ENCODE results near the gene TRIM44. TPM values are rescaled to one million over a fixed set of nuclear protein-coding genes. Genes with fewer than 3 reads are reported as not detected.

Gene TRIM44
- polyA plus RNA-seq, 1 experiment, result 62.0 TPM

- Histone ChIP-seq H3K36me3 (ENCODE audit: control insufficient read depth, insufficient read depth, low read length) (no peaks in the 10 kb centered on the region), H3K27me3 (ENCODE audit: control insufficient read depth, insufficient read depth, low read length) (no peaks in the 10 kb centered on the region), H3K4me3 (ENCODE audit: low read depth, low read length) (no peak overlapping the region)
- ChIA-PET CTCF (no interaction called here), POLR2A (no interaction called here)
- no peak for TF ChIP-seq CTCF (IDR thresholded peaks at IDR 0.05; ENCODE audit: insufficient read depth, low read depth, low read length)
- DNase-seq (ENCODE audit: low read depth), result no peak
Measured at GRCh38 chr11:35785287-35786167, 123.0 kb downstream of the TRIM44 start.

GRCh38 chr11:35786188-35786587 lies 123.6 kb downstream of the TRIM44 start:
- no peak for DNase-seq (ENCODE audit: low read depth)
- Histone ChIP-seq H3K27me3 (ENCODE audit: control insufficient read depth, insufficient read depth, low read length) (no peaks in the 10 kb centered on the region), H3K36me3 (ENCODE audit: control insufficient read depth, insufficient read depth, low read length) (no peaks in the 10 kb centered on the region), H3K4me3 (ENCODE audit: low read depth, low read length) (no peak overlapping the region)
- POLR2A ChIA-PET, result no interaction called here
- no peak for TF ChIP-seq CTCF (IDR thresholded peaks at IDR 0.05; ENCODE audit: insufficient read depth, low read depth, low read length)
- CTCF ChIA-PET, result no interaction called here

- POLR2A ChIA-PET, result no interaction called here
Measured at GRCh38 chr11:35787013-35787504, 124.5 kb downstream of the TRIM44 start.

GRCh38 chr11:35787626-35788025 lies 125.1 kb downstream of the TRIM44 start:
- no peak for DNase-seq (ENCODE audit: low read depth)
- ChIA-PET POLR2A (no interaction called here), CTCF (interaction anchor here (1.0 kb wide), 1 partner anchor 34 kb away, joined by 4 read pairs; no protein-coding TSS in a partner anchor)
- TF ChIP-seq CTCF (IDR thresholded peaks at IDR 0.05; ENCODE audit: insufficient read depth, low read depth, low read length), result no peak
- Histone ChIP-seq H3K27me3 (ENCODE audit: control insufficient read depth, insufficient read depth, low read length) (no peaks in the 10 kb centered on the region), H3K4me3 (ENCODE audit: low read depth, low read length) (no peak overlapping the region), H3K36me3 (ENCODE audit: control insufficient read depth, insufficient read depth, low read length) (no peaks in the 10 kb centered on the region)

More at GRCh38 chr11:35787013-35787504, 124.5 kb downstream of the TRIM44 start:
- no peak for TF ChIP-seq CTCF (IDR thresholded peaks at IDR 0.05; ENCODE audit: insufficient read depth, low read depth, low read length)
- CTCF ChIA-PET, result interaction anchor here (1.0 kb wide), 1 partner anchor 35 kb away, joined by 4 read pairs; no protein-coding TSS in a partner anchor
- Histone ChIP-seq H3K27me3 (ENCODE audit: control insufficient read depth, insufficient read depth, low read length) (no peaks in the 10 kb centered on the region), H3K36me3 (ENCODE audit: control insufficient read depth, insufficient read depth, low read length) (no peaks in the 10 kb centered on the region), H3K4me3 (ENCODE audit: low read depth, low read length) (no peak overlapping the region)
- no peak for DNase-seq (ENCODE audit: low read depth)

- no peak overlapping the region for H3K4me3 ChIP-seq (ENCODE audit: low read depth, low read length)
- no peaks in the 10 kb centered on the region for H3K27me3 ChIP-seq (ENCODE audit: control insufficient read depth, insufficient read depth, low read length)
- H3K36me3 ChIP-seq (ENCODE audit: control insufficient read depth, insufficient read depth, low read length), result no peaks in the 10 kb centered on the region
- ChIA-PET CTCF (interaction anchor here (1.0 to 1.8 kb wide), 4 partner anchors 8 to 48 kb away, joined by 3 to 7 read pairs (median 3); no protein-coding TSS in a partner anchor), POLR2A (no interaction called here)
- DNase-seq (ENCODE audit: low read depth), result no peak
- no peak for TF ChIP-seq CTCF (IDR thresholded peaks at IDR 0.05; ENCODE audit: insufficient read depth, low read depth, low read length)
Measured at GRCh38 chr11:35791088-35791958, 128.7 kb downstream of the TRIM44 start.
